HEK293 (cell line): Measurements from ENCODE around the gene RNF212.

ENCODE experiments used
- BCL11A ChIP-seq: fragments of 450-650 bp; formaldehyde crosslinking; IDR thresholded peaks from 2 replicates; pipeline ENCODE4 v1.5.1; 2016; ENCODE audit warnings: low read depth, missing biosample characterization, missing genetic modification characterization
- BCL11B ChIP-seq: fragments of 450-650 bp; formaldehyde crosslinking; IDR thresholded peaks from 2 replicates; pipeline ENCODE4 v1.5.1; 2016; ENCODE audit warnings: low read depth, missing biosample characterization, missing genetic modification characterization
- CTCF ChIP-seq: fragments of 450-650 bp; formaldehyde crosslinking; IDR thresholded peaks from 2 replicates; pipeline ENCODE4 v1.5.1; 2016; ENCODE audit warnings: missing biosample characterization, missing genetic modification characterization
- KLF1 ChIP-seq: fragments of 450-650 bp; formaldehyde crosslinking; IDR thresholded peaks from 2 replicates; pipeline ENCODE4 v1.5.1; 2016; ENCODE audit warnings: missing biosample characterization, missing genetic modification characterization
- MYNN ChIP-seq: fragments of 450-650 bp; formaldehyde crosslinking; IDR thresholded peaks from 2 replicates; pipeline ENCODE4 v1.5.1; 2016; ENCODE audit warnings: missing biosample characterization, missing genetic modification characterization, borderline replicate concordance
- OVOL3 ChIP-seq: fragments of 450-650 bp; formaldehyde crosslinking; IDR thresholded peaks from 2 replicates; pipeline ENCODE4 v1.5.1; 2016; ENCODE audit warnings: missing biosample characterization, missing genetic modification characterization
- SP3 ChIP-seq: fragments of 450-650 bp; formaldehyde crosslinking; IDR thresholded peaks from 2 replicates; pipeline ENCODE4 v1.5.1; 2016; ENCODE audit warnings: missing biosample characterization, missing genetic modification characterization
- WT1 ChIP-seq: fragments of 450-650 bp; formaldehyde crosslinking; IDR thresholded peaks from 2 replicates; pipeline ENCODE4 v1.5.1; 2016; ENCODE audit warnings: missing biosample characterization, missing genetic modification characterization
- ZBTB21 ChIP-seq: fragments of 450-650 bp; formaldehyde crosslinking; IDR thresholded peaks from 2 replicates; pipeline ENCODE4 v1.5.1; 2017; ENCODE audit warnings: missing biosample characterization, missing genetic modification characterization
- ZNF146 ChIP-seq: fragments of 450-650 bp; formaldehyde crosslinking; IDR thresholded peaks from 2 replicates; pipeline ENCODE4 v1.5.1; 2016; ENCODE audit warnings: missing biosample characterization, missing genetic modification characterization
- ZNF157 ChIP-seq: fragments of 450-650 bp; formaldehyde crosslinking; IDR thresholded peaks from 2 replicates; pipeline ENCODE4 v1.5.1; 2016; ENCODE audit warnings: missing biosample characterization, missing genetic modification characterization
- ZNF16 ChIP-seq: fragments of 450-650 bp; formaldehyde crosslinking; IDR thresholded peaks from 2 replicates; pipeline ENCODE4 v1.5.1; 2016; ENCODE audit warnings: low read depth, missing biosample characterization, missing genetic modification characterization
- ZNF211 ChIP-seq: fragments of 450-650 bp; formaldehyde crosslinking; IDR thresholded peaks from 2 replicates; pipeline ENCODE4 v1.5.1; 2016; ENCODE audit warnings: low read depth, missing biosample characterization, missing genetic modification characterization
- ZNF221 ChIP-seq: fragments of 450-650 bp; formaldehyde crosslinking; IDR thresholded peaks from 2 replicates; pipeline ENCODE4 v1.5.1; 2017; ENCODE audit warnings: missing biosample characterization, missing genetic modification characterization, borderline replicate concordance
- ZNF223 ChIP-seq: fragments of 450-650 bp; formaldehyde crosslinking; IDR thresholded peaks from 2 replicates; pipeline ENCODE4 v1.5.1; 2016; ENCODE audit warnings: missing biosample characterization, missing genetic modification characterization
- ZNF24 ChIP-seq: fragments of 450-650 bp; formaldehyde crosslinking; IDR thresholded peaks from 2 replicates; pipeline ENCODE4 v1.5.1; 2016; ENCODE audit warnings: missing biosample characterization, missing genetic modification characterization
- ZNF280D ChIP-seq: fragments of 450-650 bp; formaldehyde crosslinking; IDR thresholded peaks from 2 replicates; pipeline ENCODE4 v1.5.1; 2016; ENCODE audit warnings: missing biosample characterization, missing genetic modification characterization
- ZNF366 ChIP-seq: fragments of 450-650 bp; formaldehyde crosslinking; conservative IDR thresholded peaks from 2 replicates; pipeline ENCODE4 v1.5.1; 2016; ENCODE audit warnings: missing biosample characterization, missing genetic modification characterization
- ZNF394 ChIP-seq: fragments of 450-650 bp; formaldehyde crosslinking; IDR thresholded peaks from 2 replicates; pipeline ENCODE4 v1.5.1; 2016; ENCODE audit warnings: missing biosample characterization, missing genetic modification characterization, mild to moderate bottlenecking, moderate library complexity, borderline replicate concordance
- ZNF501 ChIP-seq: fragments of 450-650 bp; formaldehyde crosslinking; IDR thresholded peaks from 2 replicates; pipeline ENCODE4 v1.5.1; 2016; ENCODE audit warnings: missing biosample characterization, missing genetic modification characterization
- ZNF658 ChIP-seq: fragments of 450-650 bp; formaldehyde crosslinking; IDR thresholded peaks from 2 replicates; pipeline ENCODE4; 2016; ENCODE audit warnings: missing biosample characterization, missing genetic modification characterization
- ZNF660 ChIP-seq: fragments of 450-650 bp; IDR thresholded peaks from 2 replicates; pipeline ENCODE4 v1.5.1; 2018; ENCODE audit warnings: missing biosample characterization, mild to moderate bottlenecking, missing genetic modification characterization
- ZNF664 ChIP-seq: fragments of 450-650 bp; formaldehyde crosslinking; IDR thresholded peaks from 2 replicates; pipeline ENCODE4 v1.5.1; 2016; ENCODE audit warnings: missing biosample characterization, missing genetic modification characterization
- ZSCAN18 ChIP-seq: fragments of 450-650 bp; formaldehyde crosslinking; IDR thresholded peaks from 2 replicates; pipeline ENCODE4 v1.5.1; 2016; ENCODE audit warnings: missing biosample characterization, missing genetic modification characterization
- ZSCAN23 ChIP-seq: fragments of 450-650 bp; formaldehyde crosslinking; IDR thresholded peaks from 2 replicates; pipeline ENCODE4 v1.5.1; 2016; ENCODE audit warnings: missing biosample characterization, missing genetic modification characterization
- ZXDB ChIP-seq: fragments of 450-650 bp; formaldehyde crosslinking; IDR thresholded peaks from 2 replicates; pipeline ENCODE4 v1.5.1; 2016; ENCODE audit warnings: missing biosample characterization, missing genetic modification characterization
- TF ChIP-seq, protein P1 (sequence below): fragments of 450-650 bp; formaldehyde crosslinking; IDR thresholded peaks from 2 replicates; pipeline ENCODE4 v1.5.1; 2017; ENCODE audit warnings: missing biosample characterization, missing genetic modification characterization
- TF ChIP-seq, protein P2 (sequence below): fragments of 450-650 bp; formaldehyde crosslinking; IDR thresholded peaks from 2 replicates; pipeline ENCODE4 v1.5.0; 2017; ENCODE audit warnings: missing biosample characterization, missing genetic modification characterization, borderline replicate concordance

The RNF212 gene

DNA sequence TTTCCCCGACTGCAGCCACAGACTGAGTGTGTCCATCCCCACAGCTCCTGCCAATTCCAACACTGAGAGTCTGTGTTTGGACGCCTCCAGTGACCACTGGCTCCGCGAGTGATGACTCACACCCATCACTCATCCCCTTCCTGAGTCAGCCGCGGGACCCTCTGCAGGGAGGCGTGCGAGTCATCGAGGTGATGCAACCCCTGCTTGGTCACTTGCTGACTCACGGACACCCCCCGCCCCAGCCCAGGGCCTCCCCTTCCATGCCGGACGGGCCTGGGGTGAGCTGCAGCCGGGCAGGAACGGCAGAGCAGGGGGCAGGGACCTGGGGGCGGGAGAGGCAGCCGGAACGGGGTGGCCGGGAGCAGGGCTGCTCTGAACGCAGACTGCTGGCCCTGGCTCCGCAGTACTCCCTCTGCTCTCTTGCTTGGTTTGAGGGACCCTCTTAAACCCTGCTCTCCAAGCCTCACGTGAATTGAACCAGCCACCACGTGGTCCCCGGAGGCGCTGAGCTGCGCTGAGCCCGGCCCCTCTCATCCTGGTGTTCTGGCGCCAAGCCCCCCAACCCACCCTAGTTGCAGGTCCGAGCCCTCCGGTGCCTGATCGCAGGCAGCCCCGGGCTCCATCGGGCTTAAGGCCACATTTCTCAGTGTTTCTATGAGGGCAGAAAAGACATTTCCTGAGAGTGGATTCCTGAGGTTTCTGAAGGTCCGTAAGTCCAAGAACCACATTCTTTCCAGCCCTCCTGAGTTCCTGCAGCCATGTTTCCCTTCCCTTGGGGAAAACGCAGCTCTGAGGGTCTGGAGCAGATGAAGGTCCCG is 69.5 kb downstream of the RNF212 start (continued):
- TF ChIP-seq BCL11A (tag by site-specific recombination) (peak; percentile 98), ZXDB (tag by site-specific recombination) (peak; percentile 72), ZNF501 (no peak), ZNF223 (no peak), MYNN (no peak), OVOL3 (tag by site-specific recombination) (no peak), ZNF16 (no peak), KLF1 (tag by site-specific recombination) (peak; percentile 46; the same call in 1 of the 2 replicates), WT1 (tag by site-specific recombination) (peak; percentile 44; the same call in 1 of the 2 replicates), ZNF24 (tag by site-specific recombination) (peak; percentile 81), CTCF (tag by site-specific recombination) (no peak), SP3 (tag by site-specific recombination) (peak; percentile 37), ZBTB21 (tag by site-specific recombination) (peak; percentile 89), ZSCAN18 (tag by site-specific recombination) (0 out of 2 replicates have a peak, but pooled peaks have one; percentile 72), ZNF221 (tag by site-specific recombination) (no peak), ZNF658 (tag by site-specific recombination) (no peak), ZNF366 (tag by site-specific recombination) (peak; percentile 41; the same call in 1 of the 2 replicates), ZNF664 (tag by site-specific recombination) (no peak), ZNF211 (tag by site-specific recombination) (no peak), ZNF660 (tag by site-specific recombination) (peak; percentile 55), BCL11B (tag by site-specific recombination) (no peak), ZNF394 (tag by site-specific recombination) (peak; percentile 46; the same call in 1 of the 2 replicates), ZNF280D (peak; percentile 85; the same call in 1 of the 2 replicates), ZSCAN23 (tag by site-specific recombination) (peak; percentile 18; the same call in 1 of the 2 replicates), ZNF157 (tag by site-specific recombination) (no peak), ZNF146 (tag by site-specific recombination) (0 out of 2 replicates have a peak, but pooled peaks have one; percentile 8)
- TF ChIP-seq, protein P1, sequence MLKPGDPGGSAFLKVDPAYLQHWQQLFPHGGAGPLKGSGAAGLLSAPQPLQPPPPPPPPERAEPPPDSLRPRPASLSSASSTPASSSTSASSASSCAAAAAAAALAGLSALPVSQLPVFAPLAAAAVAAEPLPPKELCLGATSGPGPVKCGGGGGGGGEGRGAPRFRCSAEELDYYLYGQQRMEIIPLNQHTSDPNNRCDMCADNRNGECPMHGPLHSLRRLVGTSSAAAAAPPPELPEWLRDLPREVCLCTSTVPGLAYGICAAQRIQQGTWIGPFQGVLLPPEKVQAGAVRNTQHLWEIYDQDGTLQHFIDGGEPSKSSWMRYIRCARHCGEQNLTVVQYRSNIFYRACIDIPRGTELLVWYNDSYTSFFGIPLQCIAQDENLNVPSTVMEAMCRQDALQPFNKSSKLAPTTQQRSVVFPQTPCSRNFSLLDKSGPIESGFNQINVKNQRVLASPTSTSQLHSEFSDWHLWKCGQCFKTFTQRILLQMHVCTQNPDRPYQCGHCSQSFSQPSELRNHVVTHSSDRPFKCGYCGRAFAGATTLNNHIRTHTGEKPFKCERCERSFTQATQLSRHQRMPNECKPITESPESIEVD (tag by site-specific recombination) = no peak
- TF ChIP-seq, protein P2, sequence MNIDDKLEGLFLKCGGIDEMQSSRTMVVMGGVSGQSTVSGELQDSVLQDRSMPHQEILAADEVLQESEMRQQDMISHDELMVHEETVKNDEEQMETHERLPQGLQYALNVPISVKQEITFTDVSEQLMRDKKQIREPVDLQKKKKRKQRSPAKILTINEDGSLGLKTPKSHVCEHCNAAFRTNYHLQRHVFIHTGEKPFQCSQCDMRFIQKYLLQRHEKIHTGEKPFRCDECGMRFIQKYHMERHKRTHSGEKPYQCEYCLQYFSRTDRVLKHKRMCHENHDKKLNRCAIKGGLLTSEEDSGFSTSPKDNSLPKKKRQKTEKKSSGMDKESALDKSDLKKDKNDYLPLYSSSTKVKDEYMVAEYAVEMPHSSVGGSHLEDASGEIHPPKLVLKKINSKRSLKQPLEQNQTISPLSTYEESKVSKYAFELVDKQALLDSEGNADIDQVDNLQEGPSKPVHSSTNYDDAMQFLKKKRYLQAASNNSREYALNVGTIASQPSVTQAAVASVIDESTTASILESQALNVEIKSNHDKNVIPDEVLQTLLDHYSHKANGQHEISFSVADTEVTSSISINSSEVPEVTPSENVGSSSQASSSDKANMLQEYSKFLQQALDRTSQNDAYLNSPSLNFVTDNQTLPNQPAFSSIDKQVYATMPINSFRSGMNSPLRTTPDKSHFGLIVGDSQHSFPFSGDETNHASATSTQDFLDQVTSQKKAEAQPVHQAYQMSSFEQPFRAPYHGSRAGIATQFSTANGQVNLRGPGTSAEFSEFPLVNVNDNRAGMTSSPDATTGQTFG (tag by site-specific recombination) = peak; percentile 38; the same call in 1 of the 2 replicates
